Neuronal stem cell (in vitro differentiated cells): ENCODE data around the gene SH3PXD2A.

Experiments
- DNase-seq: peaks from one replicate; pipeline ENCODE4 v3.0.0-alpha.2; 2013; ENCODE audit warnings: low spot score
- H2AFZ ChIP-seq: one replicate; pipeline ENCODE4 v1.6.1; 2013; ENCODE audit warnings: mild to moderate bottlenecking, low read length, inconsistent platforms
- H2AK5ac ChIP-seq: 2 replicates; pipeline ENCODE4 v1.6.1; 2013; ENCODE audit warnings: low read depth, mild to moderate bottlenecking, inconsistent platforms, low read length, moderate library complexity, mixed read lengths
- H2BK120ac ChIP-seq: 2 replicates; pipeline ENCODE4 v1.6.1; 2013; ENCODE audit warnings: low read depth, mild to moderate bottlenecking, inconsistent platforms, low read length, moderate library complexity, mixed read lengths
- H2BK12ac ChIP-seq: one replicate; pipeline ENCODE4 v1.6.1; 2013; ENCODE audit warnings: low read length, inconsistent platforms
- H2BK15ac ChIP-seq: 2 replicates; pipeline ENCODE4 v1.6.1; 2013; ENCODE audit warnings: mild to moderate bottlenecking, low read length, inconsistent platforms, mixed read lengths
- H2BK5ac ChIP-seq: one replicate; pipeline ENCODE4 v1.6.1; 2013; ENCODE audit warnings: inconsistent platforms, mild to moderate bottlenecking, low read length, moderate library complexity
- H3K14ac ChIP-seq: one replicate; pipeline ENCODE4 v1.6.1; 2013; ENCODE audit warnings: low read length, inconsistent platforms
- H3K18ac ChIP-seq: 2 replicates; pipeline ENCODE4 v1.6.1; 2013; ENCODE audit warnings: low read length, inconsistent platforms
- H3K23ac ChIP-seq: 2 replicates; pipeline ENCODE4 v1.6.1; 2013; ENCODE audit warnings: low read depth, mild to moderate bottlenecking, mixed read lengths, low read length, inconsistent platforms; ENCODE audit not compliant: poor library complexity
- H3K27ac ChIP-seq: replicated peaks from 3 replicates; pipeline ENCODE4 v1.5.1; 2013; ENCODE audit warnings: low read length, inconsistent platforms
- H3K27me3 ChIP-seq, 3 experiments: 2 replicates each; pipeline ENCODE4 v1.6.1; 2013; ENCODE audit warnings: low read length in 3 of 3, mild to moderate bottlenecking in 2 of 3, inconsistent platforms in 1 of 3, low read depth in 1 of 3, mixed read lengths in 1 of 3, moderate library complexity in 1 of 3; ENCODE audit not compliant: control insufficient read depth in 3 of 3, insufficient read depth in 3 of 3
- H3K36me3 ChIP-seq, 2 donors: replicated peaks in 1 of 2; 2 replicates each; pipeline ENCODE4 v1.6.1; 2013; ENCODE audit warnings: low read length in 2 of 2; ENCODE audit not compliant: control insufficient read depth in 2 of 2, insufficient read depth in 2 of 2
- H3K4ac ChIP-seq: 2 replicates; pipeline ENCODE4 v1.6.1; 2013; ENCODE audit warnings: inconsistent platforms, mild to moderate bottlenecking, low read length, moderate library complexity
- H3K4me1 ChIP-seq, 2 donors: 1 replicate in 1 of 2; 2 replicates in 1 of 2; pipeline ENCODE4 v1.6.1; 2013; ENCODE audit warnings: low read length in 2 of 2, low read depth in 1 of 2; ENCODE audit not compliant: control insufficient read depth in 2 of 2, insufficient read depth in 1 of 2
- H3K4me2 ChIP-seq: one replicate; pipeline ENCODE4 v1.6.1; 2013; ENCODE audit warnings: mild to moderate bottlenecking, low read length, inconsistent platforms; ENCODE audit not compliant: insufficient read depth, poor library complexity, severe bottlenecking
- H3K4me3 ChIP-seq, 2 donors: 2 replicates each; pipeline ENCODE4 v1.5.1; 2013; ENCODE audit warnings: low read length in 2 of 2, mild to moderate bottlenecking in 2 of 2, inconsistent platforms in 1 of 2, moderate library complexity in 1 of 2
- H3K79me1 ChIP-seq: one replicate; pipeline ENCODE4 v1.6.1; 2013; ENCODE audit warnings: low read depth, mild to moderate bottlenecking, inconsistent platforms, low read length, moderate library complexity
- H3K9ac ChIP-seq: one replicate; pipeline ENCODE4 v1.6.1; 2013; ENCODE audit warnings: mild to moderate bottlenecking, low read depth, low read length, inconsistent platforms; ENCODE audit not compliant: poor library complexity
- H3K9me3 ChIP-seq, 2 donors: replicated peaks in 1 of 2; 2 replicates each; pipeline versions ENCODE3 to v1.6.1; 2013; ENCODE audit warnings: low read length in 2 of 2, mild to moderate bottlenecking in 2 of 2, inconsistent platforms in 1 of 2, low read depth in 1 of 2, mixed read lengths in 1 of 2, moderate library complexity in 1 of 2; ENCODE audit not compliant: control insufficient read depth in 2 of 2, insufficient read depth in 1 of 2
- H4K8ac ChIP-seq: one replicate; pipeline ENCODE4 v1.6.1; 2013; ENCODE audit warnings: low read depth, mild to moderate bottlenecking, inconsistent platforms, low read length, moderate library complexity
- H4K91ac ChIP-seq: one replicate; pipeline ENCODE4 v1.6.1; 2013; ENCODE audit warnings: low read length, low read depth, mild to moderate bottlenecking, inconsistent platforms; ENCODE audit not compliant: poor library complexity
- WGBS, 2 donors: extraction: QIAGEN DNeasy Blood & Tissue Kit; methylation state at CpG; one replicate each; pipeline ENCODE4 v1.1.7; 2013; ENCODE audit warnings: missing lambda C conversion rate in 2 of 2, mixed read lengths in 1 of 2; ENCODE audit not compliant: insufficient read length in 2 of 2, insufficient replicate concordance in 1 of 2; ENCODE audit errors: extremely low coverage in 2 of 2; 5-methylcytosine and 5-hydroxymethylcytosine counted together

The SH3PXD2A gene

GRCh38 chr10:103812432-103812831, 42.9 kb downstream of the SH3PXD2A start:
- Histone ChIP-seq H3K4me1 (peaks cover 28 to 30% of the 10 kb centered on the region in 2 donors), H3K9ac (no peak overlapping the region), H3K36me3 (no peaks in the 10 kb centered on the region), H3K27ac (no peak overlapping the region), H2BK5ac (no peak overlapping the region), H3K4me3 (no peak overlapping the region), H2BK12ac (peak overlapping the region; percentile 22), H3K79me1 (no peaks in the 10 kb centered on the region), H3K9me3 (no peaks in the 10 kb centered on the region), H3K4me2 (no peak overlapping the region), H4K8ac (no peak overlapping the region), H2BK15ac (no peak overlapping the region), H2BK120ac (no peak overlapping the region), H4K91ac (no peak overlapping the region), H3K4ac (no peak overlapping the region), H2AK5ac (no peak overlapping the region), H3K27me3 (no peaks in the 10 kb centered on the region), H2AFZ (no peak overlapping the region), H3K23ac (no peak overlapping the region), H3K18ac (peak overlapping the region; percentile 6), H3K14ac (no peak overlapping the region)
- no peak for DNase-seq
- no CpG with 5 or more reads among the region's 4 CpGs for WGBS, 2 donors

- H2AK5ac ChIP-seq: no peak overlapping the region
- no peak overlapping the region for H4K91ac ChIP-seq
- H2BK12ac ChIP-seq: no peak overlapping the region
- no peak overlapping the region for H2AFZ ChIP-seq
- H3K27me3 ChIP-seq: no peaks in the 10 kb centered on the region
- H3K36me3 ChIP-seq: no peaks in the 10 kb centered on the region
- DNase-seq: no peak
- H3K4me1 ChIP-seq: peaks cover 28 to 30% of the 10 kb centered on the region in 2 donors
- no peak overlapping the region for H3K14ac ChIP-seq
- no peak overlapping the region for H3K4ac ChIP-seq
- H2BK120ac ChIP-seq: no peak overlapping the region
- no peak overlapping the region for H3K4me2 ChIP-seq
- no peak overlapping the region for H2BK15ac ChIP-seq
- H3K18ac ChIP-seq: no peak overlapping the region
- H4K8ac ChIP-seq: no peak overlapping the region
- no peak overlapping the region for H3K23ac ChIP-seq
- H3K79me1 ChIP-seq: no peaks in the 10 kb centered on the region
- WGBS, 2 donors: no CpG with 5 or more reads among the region's 3 CpGs
- H3K27ac ChIP-seq: no peak overlapping the region
- H3K9ac ChIP-seq: no peak overlapping the region
- no peak overlapping the region for H2BK5ac ChIP-seq
- no peaks in the 10 kb centered on the region for H3K9me3 ChIP-seq
- peak overlapping the region in 1 of 2 donors; percentile 23 for H3K4me3 ChIP-seq
Observed at GRCh38 chr10:103812004-103812403, 43.4 kb downstream of the SH3PXD2A start.

GRCh38 chr10:103811463-103811862, 43.9 kb downstream of the SH3PXD2A start:
- no peak overlapping the region for H3K4me2 ChIP-seq
- DNase-seq: no peak
- H2BK12ac ChIP-seq: no peak overlapping the region
- no peaks in the 10 kb centered on the region for H3K9me3 ChIP-seq
- H3K36me3 ChIP-seq: no peaks in the 10 kb centered on the region
- no peak overlapping the region for H3K14ac ChIP-seq
- H3K27ac ChIP-seq: peak overlapping the region; percentile 69
- H2AFZ ChIP-seq: no peak overlapping the region
- WGBS, 2 donors: no CpG with 5 or more reads among the region's 6 CpGs
- H4K8ac ChIP-seq: no peak overlapping the region
- no peak overlapping the region for H3K4me3 ChIP-seq
- no peak overlapping the region for H2AK5ac ChIP-seq
- H3K23ac ChIP-seq: no peak overlapping the region
- no peak overlapping the region for H4K91ac ChIP-seq
- no peaks in the 10 kb centered on the region for H3K27me3 ChIP-seq
- H3K79me1 ChIP-seq: no peaks in the 10 kb centered on the region
- H3K4me1 ChIP-seq: peaks cover 30 to 32% of the 10 kb centered on the region in 2 donors
- no peak overlapping the region for H3K9ac ChIP-seq
- no peak overlapping the region for H2BK5ac ChIP-seq
- no peak overlapping the region for H2BK15ac ChIP-seq
- no peak overlapping the region for H3K4ac ChIP-seq
- H3K18ac ChIP-seq: no peak overlapping the region
- no peak overlapping the region for H2BK120ac ChIP-seq

- Histone ChIP-seq H4K91ac (no peak overlapping the region), H3K9me3 (no peaks in the 10 kb centered on the region), H2BK120ac (no peak overlapping the region), H3K14ac (no peak overlapping the region), H3K18ac (no peak overlapping the region), H3K4me1 (peaks cover 33 to 45% of the 10 kb centered on the region in 2 donors), H3K4ac (no peak overlapping the region), H3K23ac (no peak overlapping the region), H2BK5ac (no peak overlapping the region), H3K79me1 (no peaks in the 10 kb centered on the region), H2BK15ac (no peak overlapping the region), H3K27ac (no peak overlapping the region), H2AFZ (no peak overlapping the region), H4K8ac (no peak overlapping the region), H3K27me3 (no peaks in the 10 kb centered on the region), H3K36me3 (no peaks in the 10 kb centered on the region), H3K9ac (no peak overlapping the region), H3K4me3 (no peak overlapping the region), H2AK5ac (no peak overlapping the region), H3K4me2 (no peak overlapping the region), H2BK12ac (no peak overlapping the region)
- DNase-seq: no peak
- no CpG with 5 or more reads among the region's 2 CpGs for WGBS, 2 donors
Observed at GRCh38 chr10:103808780-103809179, 46.6 kb downstream of the SH3PXD2A start.
